Stimulated activated CD4-positive, alpha-beta T cell treated with anti-CD3 and anti-CD28 coated beads, Interleukin-15, amount 100 ng/mL, for 24 hours (primary cell): Measurements from ENCODE around the gene PKN1.

Experiments
- DNase-seq: peaks from one replicate; pipeline ENCODE4 v3.0.0-alpha.2; 2020

Gene PKN1

DNA sequence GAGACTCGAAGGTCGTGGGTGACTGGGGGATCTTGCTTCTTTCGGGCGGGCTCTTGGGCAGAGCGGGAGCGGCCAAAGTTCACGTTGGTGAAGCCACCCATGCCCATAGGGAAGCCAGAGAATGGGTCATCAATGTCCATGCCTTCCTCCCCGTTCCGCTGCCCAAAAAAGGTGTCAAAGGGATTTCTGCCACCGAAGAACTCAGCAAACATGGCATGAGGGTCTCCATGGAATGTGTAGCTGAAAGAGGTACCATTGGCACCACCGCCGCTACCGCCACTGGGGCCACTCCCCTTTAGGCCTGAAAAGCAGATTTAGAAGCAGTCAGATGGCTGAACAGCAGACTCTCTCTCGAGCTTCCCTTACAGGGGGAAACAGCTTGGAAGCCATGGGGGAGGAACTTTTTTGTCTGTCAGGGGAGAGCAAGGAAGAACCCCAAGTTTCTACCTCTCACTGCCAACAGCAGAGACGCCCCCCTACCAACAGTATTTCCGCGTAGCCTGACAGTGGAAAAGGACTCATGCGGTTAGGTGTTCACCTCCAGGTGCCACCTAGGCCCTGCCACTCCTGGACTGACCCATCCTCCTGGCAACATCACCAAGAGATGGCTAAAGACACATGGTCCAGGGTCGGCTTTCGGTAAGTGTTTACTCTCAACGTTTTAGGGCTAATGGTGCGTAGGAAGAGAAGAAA lies 83.8 kb downstream of the PKN1 start:
- DNase-seq = peak; percentile 30

DNA sequence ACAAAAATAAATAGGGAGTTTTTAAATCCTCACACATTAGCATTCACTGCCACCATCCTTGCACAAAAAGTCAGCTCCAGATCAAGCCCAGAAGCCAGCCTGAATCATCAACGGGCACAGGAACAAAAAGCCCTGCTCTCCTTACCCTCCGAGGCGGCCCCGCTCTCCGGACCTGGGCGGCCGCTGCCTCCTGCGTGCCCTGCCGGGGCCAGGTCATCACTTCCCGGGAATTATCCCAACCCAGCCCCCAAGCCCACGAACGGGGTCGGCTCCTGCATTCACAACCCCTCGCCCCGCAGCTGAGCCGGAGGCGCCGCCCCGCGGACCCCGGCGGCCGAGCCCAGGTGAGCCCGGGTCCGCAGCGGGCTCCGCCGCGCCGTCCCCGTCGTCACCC lies 84.3 kb downstream of the PKN1 start:
- no peak for DNase-seq

DNA sequence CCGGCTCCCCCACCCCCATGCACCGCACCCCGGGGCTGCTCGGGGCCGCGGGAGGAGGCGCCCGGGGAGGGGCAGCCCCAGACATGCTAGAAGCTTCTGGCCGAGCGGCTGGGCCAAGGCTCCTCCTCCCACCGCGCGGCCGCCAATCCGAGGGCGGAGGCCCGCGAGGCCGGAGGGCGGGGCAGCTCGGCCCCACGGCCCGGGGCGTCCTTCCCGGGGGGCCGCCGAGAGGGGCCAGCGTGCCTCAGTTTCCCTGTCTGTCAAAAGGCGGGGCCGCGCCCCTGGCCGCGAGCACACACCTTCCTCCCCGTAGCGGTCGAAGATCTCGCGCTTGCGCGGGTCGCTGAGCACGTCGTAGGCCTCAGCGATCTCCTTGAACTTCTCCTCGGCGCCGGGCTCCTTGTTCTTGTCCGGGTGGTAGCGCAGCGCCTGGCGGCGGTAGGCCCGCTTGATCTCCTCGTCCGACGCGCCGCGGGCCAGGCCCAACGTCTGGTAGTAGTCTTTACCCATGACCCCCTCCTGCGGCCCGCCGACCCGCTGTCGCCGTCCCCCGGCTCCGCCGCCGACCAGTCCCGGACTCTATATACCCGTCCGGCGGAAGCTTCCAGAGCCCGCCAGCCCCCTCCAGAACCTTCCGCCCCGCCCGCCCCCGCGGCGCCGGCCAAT lies 84.9 kb downstream of the PKN1 start, which contains the start of gene DNAJB1:
DNAJB1 (minus strand) TSS at position 558 of the 666 bp plus-strand sequence; CDS start at position 510, 48 bp downstream.
- peak; percentile 78 for DNase-seq

DNA sequence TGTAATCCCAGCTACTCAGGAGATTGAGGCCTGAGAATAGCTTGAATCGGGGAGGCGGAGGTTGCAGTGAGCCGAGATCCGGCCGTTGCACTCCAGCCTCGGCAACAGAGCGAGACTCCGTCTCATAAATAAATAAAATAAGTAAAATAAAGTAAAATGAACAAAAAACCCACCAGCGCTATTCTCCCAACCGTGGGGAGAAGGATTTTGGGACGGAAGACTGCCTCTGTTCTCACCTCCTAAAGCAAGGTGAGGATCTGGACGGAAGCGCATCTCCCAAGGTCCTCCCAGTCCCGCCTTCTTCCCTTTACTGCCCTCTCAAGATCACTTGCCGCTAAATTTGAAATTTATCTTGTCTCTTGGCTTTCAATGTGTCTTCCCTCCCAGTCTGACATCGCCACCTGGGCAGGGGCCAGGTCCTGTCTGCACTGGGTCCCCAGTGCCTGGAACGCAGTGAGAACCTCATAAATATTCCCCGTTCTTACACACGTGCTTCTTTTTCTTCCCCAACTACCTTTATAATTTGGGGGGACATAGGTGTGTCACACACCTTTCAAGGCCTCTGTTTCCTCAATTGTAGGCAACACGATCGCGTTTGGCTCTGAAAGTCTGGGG lies 86.2 kb downstream of the PKN1 start:
- no peak for DNase-seq

DNA sequence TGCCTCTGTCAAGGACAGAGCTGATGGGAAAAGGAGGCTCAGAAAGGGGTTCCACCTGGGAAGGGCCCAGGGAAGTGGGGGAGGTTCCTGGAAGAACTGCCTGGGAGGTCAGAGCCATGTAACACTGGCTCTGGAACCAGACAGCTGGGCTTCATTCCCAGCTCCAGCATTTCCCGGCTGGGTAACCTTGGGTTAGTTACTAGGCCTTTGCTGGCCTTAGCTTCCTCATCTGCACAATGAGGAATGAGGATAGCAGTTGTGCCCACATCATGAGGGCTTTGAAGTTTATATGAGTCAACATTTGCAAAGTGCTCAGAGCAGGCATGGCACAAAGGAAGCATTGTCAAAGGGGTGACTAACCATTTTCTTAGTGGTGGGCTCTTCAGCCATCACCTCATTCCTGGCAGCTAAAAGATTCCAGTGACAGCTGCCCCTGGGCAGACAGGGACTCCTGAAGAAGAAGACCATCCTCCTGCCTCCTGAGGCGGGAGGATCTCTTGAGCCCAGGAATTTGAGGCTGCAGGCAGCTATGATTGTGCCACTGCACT lies 86.8 kb downstream of the PKN1 start:
- no peak for DNase-seq

DNA sequence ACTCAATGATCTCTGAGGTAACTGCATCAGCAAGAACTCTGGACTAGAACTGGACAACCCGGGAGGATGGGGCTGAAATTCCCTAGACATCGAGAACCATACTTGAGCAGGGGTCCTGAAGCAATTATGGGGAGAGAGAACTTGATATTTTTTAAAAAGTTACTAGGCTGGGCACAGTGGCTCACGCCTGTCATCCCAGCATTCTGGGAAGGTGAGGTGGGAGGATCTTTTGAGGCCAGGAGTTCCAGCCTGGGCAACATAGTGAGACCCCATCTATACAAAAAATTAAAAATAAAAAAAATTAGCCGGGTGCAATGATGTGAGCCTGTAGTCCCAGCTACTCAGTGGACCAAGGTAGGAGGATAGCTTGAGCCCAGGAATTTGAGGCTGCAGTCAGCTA lies 87.4 kb downstream of the PKN1 start:
- DNase-seq = no peak
